Pons (tissue), 1 donor: ENCODE measurements around the gene TMEM131.

Source experiments
- DNase-seq: peaks from one replicate; pipeline ENCODE4 v3.0.0-alpha.2; 2016; ENCODE audit warnings: low spot score

TMEM131 gene

GRCh38 chr2:97760480-97761049, 235.2 kb downstream of the TMEM131 start:
- no peak for DNase-seq

- DNase-seq: no peak
Observed at GRCh38 chr2:97759727-97760407, 235.9 kb downstream of the TMEM131 start.

- no peak for DNase-seq
Observed at GRCh38 chr2:97758131-97758705, 237.5 kb downstream of the TMEM131 start.

- no peak for DNase-seq
Observed at GRCh38 chr2:97757062-97757461, 238.7 kb downstream of the TMEM131 start.

- DNase-seq: no peak
Observed at GRCh38 chr2:97755491-97755890, 240.3 kb downstream of the TMEM131 start.

GRCh38 chr2:97754690-97755346, 240.9 kb downstream of the TMEM131 start:
- no peak for DNase-seq

- DNase-seq: no peak
Observed at GRCh38 chr2:97752342-97753334, 243.1 kb downstream of the TMEM131 start.

- DNase-seq: no peak
Observed at GRCh38 chr2:97751752-97752151, 244.0 kb downstream of the TMEM131 start.

- no peak for DNase-seq
Observed at GRCh38 chr2:97750017-97750416, 245.7 kb downstream of the TMEM131 start.

- DNase-seq: no peak
Observed at GRCh38 chr2:97749581-97749980, 246.2 kb downstream of the TMEM131 start.

GRCh38 chr2:97747716-97748115, 248.0 kb downstream of the TMEM131 start:
- no peak for DNase-seq

GRCh38 chr2:97747285-97747684, 248.5 kb downstream of the TMEM131 start:
- DNase-seq: no peak

GRCh38 chr2:97745474-97746174, 250.1 kb downstream of the TMEM131 start:
- no peak for DNase-seq

GRCh38 chr2:97743913-97744312, 251.8 kb downstream of the TMEM131 start:
- no peak for DNase-seq

- no peak for DNase-seq
Observed at GRCh38 chr2:97742381-97742847, 253.3 kb downstream of the TMEM131 start.

GRCh38 chr2:97741686-97742085, 254.1 kb downstream of the TMEM131 start:
- DNase-seq: no peak

GRCh38 chr2:97741251-97741650, 254.5 kb downstream of the TMEM131 start:
- no peak for DNase-seq

GRCh38 chr2:97740590-97741182, 255.1 kb downstream of the TMEM131 start:
- DNase-seq: peak; percentile 7

- no peak for DNase-seq
Observed at GRCh38 chr2:97739893-97740245, 255.9 kb downstream of the TMEM131 start.

- DNase-seq: no peak
Observed at GRCh38 chr2:97739020-97739892, 256.5 kb downstream of the TMEM131 start.
